Measurements from ENCODE around the gene LPAR5.

Gene LPAR5

DNA sequence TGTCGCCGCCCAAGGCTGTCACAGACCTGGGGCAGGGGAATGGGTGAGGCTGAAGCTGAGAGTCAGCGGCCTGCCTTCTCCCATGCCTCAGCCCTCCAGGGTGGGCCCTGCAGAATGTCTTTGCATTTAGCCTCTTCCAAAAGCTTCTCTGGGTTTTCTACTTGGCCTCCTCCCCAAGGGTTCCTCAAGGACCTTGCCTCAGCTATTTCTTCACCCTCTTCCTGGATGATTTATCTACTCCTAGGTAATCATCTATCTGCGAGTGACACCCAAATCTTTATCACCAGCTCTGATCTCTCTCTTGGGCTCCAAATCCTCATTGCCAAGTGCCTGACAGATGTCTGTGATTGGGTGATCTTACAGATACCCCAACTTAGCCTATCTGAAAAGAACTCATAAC, 4.7 kb upstream of the LPAR5 start:
- DNase-seq, result no peak
- intact Hi-C loops (cut with DNase I), result no loop called here

DNA sequence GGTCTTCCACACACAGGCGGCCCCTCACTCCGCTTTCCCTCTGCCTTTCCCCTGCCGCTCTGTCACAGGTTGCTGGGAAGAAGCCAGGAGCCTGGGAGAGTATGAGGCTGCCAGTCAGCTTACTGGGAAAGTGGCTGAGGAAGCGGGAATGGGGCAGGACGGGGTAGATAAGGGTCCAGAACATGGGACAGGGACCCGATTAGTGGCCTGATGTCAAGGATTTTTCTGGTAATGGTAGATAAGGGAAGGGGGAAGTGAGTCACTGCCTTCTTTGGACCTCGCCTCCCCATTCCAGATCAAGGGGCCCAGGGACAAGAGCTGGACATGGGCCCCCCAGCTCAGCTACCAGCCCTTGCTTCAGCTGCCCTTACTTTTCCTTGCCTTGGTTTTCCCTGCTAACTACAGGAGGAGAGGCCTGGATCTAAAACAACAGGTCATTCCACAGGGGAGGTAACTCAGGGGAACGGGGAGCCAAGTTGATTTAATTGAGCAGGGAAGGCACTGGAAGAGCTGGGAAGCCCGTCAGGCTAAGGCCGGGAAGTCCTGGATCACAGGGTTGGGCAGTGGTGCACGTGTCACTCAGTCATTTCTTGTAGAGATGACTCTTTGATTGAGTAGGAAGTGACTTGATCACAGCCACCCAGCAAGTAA, 3.5 kb upstream of the LPAR5 start:
- intact Hi-C loops (cut with DNase I), result no loop called here
- DNase-seq, result peak in 3 of 10 donors; percentile 19 to 31 (median 26)

- peak in 3 of 10 donors; percentile 28 to 84 (median 77) for DNase-seq
Observed at GRCh38 chr12:6638305-6638704, 2.5 kb upstream of the LPAR5 start.

DNA sequence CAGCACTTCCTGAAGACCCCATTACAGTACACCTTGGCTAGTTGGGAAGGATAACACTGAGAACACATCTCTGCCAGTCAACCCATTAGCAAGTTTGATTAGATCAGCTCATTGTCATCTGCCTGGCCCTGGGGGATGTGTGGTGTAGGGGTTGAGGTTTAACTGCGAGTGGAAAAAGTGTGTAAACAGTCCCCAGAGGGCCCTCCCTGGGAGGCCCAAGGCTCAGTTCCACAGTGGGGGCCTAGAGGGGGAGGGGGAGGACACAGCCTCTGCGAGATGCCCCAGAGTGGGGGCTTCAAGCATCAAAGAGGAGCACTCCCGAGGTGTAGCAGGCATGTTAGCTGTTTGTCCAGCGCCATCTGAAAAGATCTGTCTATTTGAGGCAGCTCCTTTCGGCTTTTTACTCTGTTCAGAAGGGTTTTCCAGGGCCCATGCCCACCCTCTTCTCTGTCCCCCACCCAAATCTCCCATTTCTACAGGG, 344 bp downstream of the LPAR5 start:
- peak in 1 of 10 donors; percentile 11 for DNase-seq
- intact Hi-C loops (cut with DNase I), result no loop called here

More at GRCh38 chr12:6638305-6638704, 2.5 kb upstream of the LPAR5 start:
- intact Hi-C loops (cut with DNase I), result no loop called here

DNA sequence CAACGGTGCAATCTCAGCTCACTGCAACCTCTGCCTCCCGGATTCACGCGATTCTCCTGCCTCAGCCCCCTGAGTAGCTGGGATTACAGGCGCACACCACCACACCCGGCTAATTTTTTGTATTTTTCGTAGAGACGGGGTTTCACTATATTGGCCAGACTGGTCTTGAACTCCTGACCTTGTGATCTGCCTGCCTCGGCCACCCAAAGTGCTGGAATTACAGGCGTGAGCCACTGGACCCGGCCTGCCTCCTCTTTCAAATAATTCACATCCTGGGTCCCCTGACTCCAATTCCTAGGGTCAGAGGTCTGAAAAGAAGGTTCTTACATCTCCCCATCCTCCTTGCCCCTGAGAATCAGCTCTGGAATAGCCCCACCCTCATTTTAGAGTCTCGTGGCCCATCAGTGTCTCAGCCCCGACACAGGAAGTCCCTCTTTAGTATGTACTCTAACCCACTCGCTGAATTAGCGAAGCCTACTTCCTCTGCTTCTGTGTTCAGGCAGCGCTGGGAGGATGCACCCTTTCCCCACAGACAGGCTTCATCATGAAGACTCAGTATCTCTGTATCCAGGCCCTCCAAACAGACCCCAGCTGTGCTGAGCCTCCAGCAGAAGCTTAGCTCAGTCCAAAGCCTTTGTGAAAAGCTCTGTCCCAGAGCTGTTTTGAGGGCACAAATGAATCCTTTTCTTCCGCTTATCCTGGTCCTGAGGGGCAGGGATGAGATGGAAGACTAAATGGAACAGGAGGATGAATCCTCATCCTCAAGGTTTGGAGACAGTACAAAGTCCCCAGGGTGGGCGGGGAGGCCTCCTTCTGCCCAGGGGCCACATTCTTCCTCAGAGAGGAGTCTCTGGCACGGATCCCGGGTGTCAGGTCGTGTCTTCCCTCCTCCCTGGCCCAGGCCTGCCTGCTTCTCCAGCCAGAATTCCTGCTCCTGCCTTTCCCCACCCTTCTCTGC, 3.5 kb downstream of the LPAR5 start:
- DNase-seq, result peak in 3 of 10 donors; percentile 54 to 71 (median 67)
- intact Hi-C loops (cut with DNase I), result no loop called here

DNA sequence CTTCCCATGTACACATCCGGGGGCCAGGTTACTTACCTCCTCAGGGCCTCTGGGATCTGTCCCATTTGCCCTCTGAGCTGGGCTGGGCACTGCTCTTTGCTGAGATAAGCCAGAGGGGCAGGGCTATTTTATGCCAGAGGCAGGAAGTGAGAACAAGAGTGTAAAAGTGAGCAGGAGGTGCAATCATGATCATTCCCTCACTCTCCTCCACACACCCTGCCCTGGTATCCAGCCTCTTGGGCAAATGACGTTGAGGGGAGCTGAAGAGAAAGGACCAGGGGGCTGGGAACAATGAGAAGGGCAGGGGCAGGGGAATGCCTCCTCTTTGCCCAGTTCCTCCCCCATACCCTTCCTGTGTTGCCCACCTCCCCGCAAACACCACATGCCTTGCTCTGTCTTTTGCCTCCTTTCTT, 4.2 kb downstream of the LPAR5 start:
- intact Hi-C loops (cut with DNase I), result no loop called here
- peak in 3 of 10 donors; percentile 8 to 32 (median 14) for DNase-seq

DNA sequence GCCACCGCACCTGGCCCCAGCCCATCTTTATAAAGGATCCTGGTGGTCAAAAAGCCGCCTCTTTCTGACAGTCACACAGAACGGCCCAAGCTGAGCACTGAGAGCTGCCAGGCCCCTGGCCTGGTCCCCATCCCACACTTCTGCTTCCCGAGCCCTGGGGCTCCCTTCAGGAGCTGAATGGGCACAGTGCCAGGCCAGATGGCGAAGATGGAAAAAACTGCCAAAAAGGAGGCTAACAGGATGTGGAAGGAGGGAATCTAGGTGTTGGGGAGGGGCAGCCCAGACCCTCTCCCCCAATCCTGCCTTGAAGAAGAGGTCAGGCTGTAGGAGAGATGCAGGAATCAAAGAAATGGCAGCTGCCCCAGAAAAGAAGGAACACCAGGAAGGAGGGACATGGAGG, 5.0 kb downstream of the LPAR5 start:
- peak in 3 of 10 donors; percentile 44 to 65 (median 53) for DNase-seq
- intact Hi-C loops (cut with DNase I), result no loop called here

DNA sequence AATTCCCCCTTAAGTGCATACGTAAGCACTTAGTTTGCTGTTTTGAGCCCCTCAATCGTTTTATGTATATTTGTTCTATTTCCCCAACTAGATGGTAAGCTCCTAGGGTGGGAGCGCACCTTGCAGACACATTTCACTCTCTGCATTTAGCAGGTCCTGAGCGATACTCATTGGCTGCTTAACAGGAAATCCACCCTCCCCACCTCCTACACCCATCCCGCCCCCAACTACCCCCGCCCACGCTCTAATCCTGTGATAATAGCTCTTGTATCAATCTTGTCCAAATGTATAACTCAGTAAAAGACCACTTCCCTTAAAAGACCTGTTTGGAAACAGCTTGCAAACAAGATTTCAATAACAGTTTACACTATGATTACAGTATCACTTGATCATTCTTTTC, 8.1 kb downstream of the LPAR5 start:
- intact Hi-C loops (cut with DNase I), result no loop called here
- DNase-seq, result no peak

- intact Hi-C loops (cut with DNase I), result no loop called here
- DNase-seq, result peak in 4 of 10 donors; percentile 52 to 87 (median 82)
Observed at GRCh38 chr12:6626654-6627283, 9.0 kb downstream of the LPAR5 start.

DNA sequence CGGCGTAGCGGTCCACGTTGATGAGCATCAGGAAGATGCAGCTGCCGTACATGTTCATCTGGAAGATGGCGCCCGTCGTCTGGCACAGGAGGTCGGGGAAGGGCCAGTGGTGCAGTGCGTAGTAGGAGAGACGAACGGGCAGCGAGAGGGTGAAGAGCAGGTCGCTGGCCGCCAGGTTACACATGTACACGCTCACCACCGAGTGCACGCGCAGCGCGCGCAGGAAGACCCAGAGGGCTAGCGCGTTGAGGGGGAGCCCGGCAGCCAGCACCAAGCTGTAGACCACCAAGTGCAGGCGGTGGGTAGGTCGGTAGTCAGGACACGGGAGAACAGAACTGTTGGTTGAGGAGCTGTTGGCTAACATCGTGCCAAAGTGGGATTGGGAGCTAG, 14.9 kb downstream of the LPAR5 start:
- intact Hi-C loops (cut with DNase I), result no loop called here
- DNase-seq, result peak in 1 of 10 donors; percentile 69

DNA sequence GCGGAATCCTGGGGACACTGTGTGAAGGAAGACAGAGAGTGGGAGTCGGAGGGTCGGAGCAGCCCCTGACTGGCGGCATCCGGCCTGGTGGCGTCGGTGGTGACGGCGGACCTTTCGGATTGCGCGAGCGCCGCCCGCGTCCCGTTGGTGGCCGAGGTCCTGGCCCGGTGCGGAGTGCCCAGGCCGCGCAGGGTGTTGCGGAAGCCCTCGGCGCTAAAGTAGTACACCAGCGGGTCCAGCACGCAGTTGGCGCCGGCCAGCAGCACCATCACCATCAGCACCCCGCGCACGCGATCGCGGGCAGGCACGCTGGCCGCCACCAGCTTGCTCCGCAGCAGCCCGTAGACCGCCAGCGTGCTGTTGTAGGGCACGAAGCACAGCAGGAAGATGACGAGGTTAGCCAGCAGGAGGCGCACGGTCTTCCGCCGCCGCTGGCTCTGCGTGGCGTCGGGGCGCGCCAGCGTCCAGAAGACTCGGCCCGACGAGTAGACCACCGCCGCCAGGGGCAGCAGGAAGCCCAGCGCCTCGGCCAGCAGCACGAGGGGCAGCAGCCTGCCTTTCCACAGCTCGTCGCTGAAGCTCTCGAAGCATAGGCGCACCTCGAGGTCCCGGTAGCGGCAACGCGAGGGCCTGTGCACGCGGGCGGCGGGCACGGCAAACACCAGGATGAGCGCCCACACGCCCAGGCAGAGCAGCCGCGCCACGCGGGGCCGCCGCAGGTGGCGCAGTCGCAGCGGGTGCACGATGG, 15.4 kb downstream of the LPAR5 start:
- DNase-seq, result peak in 2 of 10 donors; percentile 18 to 86
- intact Hi-C loops (cut with DNase I), result no loop called here

GRCh38 chr12:6618483-6619225, 17.1 kb downstream of the LPAR5 start:
- intact Hi-C loops (cut with DNase I), result loop anchor here (5.0 kb wide), 1 partner anchor 44 kb away; the partner anchor contains the start of gene ING4
- DNase-seq, result peak in 1 of 10 donors; percentile 74

DNA sequence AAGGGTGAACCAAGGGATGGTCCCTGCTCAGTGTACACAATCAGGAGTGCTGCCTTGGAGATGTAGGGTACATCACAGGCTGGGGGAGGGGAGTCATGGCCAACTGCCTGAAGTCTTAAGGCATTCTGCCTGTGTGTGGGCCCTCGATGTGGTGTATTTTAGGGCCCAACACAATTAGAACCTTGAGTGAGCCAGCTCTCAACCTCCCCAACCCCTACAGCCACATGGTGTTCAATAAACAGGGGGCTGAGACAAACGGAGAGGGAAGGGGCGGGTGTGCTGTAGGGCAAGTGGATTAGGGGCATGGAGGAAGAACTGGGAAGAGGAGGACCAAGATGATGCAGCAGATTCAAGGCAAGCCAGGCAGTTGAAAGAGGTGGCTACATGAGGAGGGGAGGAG, 20.0 kb downstream of the LPAR5 start:
- DNase-seq, result no peak
- intact Hi-C loops (cut with DNase I), result loop anchor here (5.0 kb wide), 1 partner anchor 46 kb away; the partner anchor contains the start of gene ING4

DNA sequence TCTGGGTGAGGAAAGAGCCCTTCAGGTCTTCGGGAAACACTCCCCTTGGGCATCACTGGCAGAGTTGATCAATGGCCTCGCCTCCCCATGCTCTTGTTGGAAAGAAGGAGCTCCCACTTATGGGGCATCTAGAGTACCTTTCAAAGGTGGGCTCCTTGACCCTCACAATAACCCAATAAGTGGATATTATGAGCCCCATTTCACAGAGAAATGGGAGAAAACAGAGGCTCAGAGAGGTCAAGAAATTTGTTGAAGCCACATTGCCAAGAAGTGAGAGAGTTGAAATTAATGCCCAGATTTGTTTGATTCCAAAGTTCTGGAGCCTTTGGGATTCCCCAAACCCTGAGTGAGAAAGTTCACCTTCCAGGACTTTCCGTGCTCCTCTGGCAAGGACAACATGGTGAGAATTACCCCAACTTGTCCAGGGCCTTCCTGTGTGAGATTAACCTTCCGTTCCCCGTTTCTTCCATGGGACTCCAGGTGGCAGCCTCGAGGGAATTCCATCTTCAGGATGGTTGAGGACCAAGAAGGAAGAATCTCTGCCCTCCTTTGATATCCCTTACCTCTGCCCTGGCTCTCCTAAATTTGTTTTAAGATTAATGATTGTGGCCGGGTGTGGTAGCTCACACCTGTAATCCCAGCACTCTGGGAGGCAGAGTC, 21.1 kb downstream of the LPAR5 start:
- DNase-seq, result no peak
- intact Hi-C loops (cut with DNase I), result loop anchor here (5.0 kb wide), 1 partner anchor 48 kb away; the partner anchor contains the start of gene ING4

DNA sequence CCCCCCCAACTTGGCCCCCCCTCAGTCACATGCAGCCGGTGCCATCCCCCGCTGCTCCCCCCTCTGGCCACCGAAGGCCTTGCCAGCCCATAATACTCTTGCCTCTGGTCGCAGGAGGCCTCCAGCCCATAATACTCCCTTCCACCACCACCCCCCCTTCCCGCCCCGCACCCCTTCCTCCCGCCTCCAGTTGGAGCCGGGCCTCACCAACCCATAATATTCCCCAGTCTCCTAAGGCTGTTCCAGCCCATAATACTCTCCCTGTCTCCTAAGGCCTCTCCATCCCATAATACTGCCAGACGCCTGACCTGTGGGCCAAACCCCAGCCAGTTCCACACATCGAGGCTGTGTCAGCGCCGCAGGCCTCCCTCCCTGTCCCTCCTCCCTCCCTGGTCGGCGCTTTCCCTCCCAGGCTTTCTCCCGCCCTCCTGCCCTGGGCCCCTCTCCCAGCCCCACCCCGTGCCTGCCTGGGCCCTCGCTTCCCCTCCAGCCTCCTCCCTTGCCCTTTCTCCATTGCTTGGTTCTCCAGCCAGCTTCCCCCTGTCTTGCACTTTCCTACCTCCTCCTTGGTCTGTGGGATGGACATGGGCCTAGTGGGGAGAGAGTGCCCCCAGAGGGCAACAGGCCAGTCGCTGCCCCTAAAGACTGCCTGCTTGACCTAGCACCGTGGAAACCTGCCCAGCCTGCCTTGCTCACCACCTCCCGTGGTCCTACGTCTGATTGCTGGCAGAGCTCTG, 21.8 kb downstream of the LPAR5 start:
- intact Hi-C loops (cut with DNase I), result no loop called here
- peak; percentile 79 to 98 (median 86) for DNase-seq

DNA sequence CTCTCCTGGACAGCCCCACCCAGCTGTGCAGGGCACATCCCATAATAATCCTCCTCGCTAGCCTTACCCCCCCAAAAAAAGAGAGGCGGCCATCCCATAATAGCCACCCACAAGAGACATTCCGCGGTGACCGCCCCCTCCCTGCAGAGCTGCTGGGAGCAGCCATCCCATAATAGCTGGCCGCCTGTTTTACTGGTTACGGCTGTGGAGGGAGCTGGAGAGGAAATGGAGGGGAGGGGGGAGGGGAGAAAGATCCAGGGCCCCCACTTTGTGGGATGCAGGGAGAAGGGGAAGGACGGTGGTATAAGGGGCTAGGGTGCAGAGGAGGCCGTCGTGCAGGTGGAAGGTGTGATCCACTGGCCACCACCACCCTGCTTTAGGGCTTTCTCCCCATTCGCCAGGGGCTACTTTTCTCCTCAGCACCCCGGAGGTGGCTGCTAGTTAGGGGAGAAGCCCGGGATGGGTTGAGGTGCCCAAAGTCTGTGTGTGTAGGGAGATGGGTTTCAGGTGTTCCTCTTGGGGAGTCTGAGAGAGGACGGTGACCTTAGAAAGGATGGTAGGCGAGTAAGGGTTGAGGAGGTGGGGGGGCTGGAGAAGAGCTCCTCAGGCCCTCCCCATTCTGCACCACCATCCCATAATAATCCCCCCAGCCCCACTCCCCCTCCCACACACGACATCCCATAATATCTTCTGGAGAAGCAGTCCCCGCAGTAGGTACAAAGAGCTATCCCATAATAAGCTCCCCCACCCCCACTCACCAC, 22.6 kb downstream of the LPAR5 start:
- intact Hi-C loops (cut with DNase I), result no loop called here
- DNase-seq, result peak; percentile 65 to 97 (median 77)

DNA sequence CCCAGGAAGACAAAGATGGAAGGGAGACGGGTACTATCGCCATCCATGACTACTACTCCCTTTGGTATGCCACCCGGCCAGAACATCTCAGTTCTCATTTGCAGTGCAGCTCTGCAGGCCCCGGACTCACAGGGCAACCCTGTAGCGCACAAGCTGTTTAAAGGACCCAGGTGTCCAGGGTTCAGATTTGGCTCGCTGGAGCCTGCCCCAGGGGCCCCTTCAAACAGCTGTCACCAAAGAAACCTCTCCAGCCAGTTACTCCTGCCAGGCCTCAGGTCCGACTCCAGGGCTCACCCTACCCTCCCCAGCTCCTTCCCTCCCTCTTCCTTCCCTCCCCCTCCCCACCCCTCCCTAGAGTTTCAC, 23.1 kb downstream of the LPAR5 start:
- intact Hi-C loops (cut with DNase I), result no loop called here
- no peak for DNase-seq
